NCI-H1436 (cell line): ENCODE measurements around the gene CEL.

ENCODE experiments used
- DNase-seq: peaks from one replicate; lab custom pipeline; 2025; lab: John Stamatoyannopoulos, UW

The CEL gene

DNA sequence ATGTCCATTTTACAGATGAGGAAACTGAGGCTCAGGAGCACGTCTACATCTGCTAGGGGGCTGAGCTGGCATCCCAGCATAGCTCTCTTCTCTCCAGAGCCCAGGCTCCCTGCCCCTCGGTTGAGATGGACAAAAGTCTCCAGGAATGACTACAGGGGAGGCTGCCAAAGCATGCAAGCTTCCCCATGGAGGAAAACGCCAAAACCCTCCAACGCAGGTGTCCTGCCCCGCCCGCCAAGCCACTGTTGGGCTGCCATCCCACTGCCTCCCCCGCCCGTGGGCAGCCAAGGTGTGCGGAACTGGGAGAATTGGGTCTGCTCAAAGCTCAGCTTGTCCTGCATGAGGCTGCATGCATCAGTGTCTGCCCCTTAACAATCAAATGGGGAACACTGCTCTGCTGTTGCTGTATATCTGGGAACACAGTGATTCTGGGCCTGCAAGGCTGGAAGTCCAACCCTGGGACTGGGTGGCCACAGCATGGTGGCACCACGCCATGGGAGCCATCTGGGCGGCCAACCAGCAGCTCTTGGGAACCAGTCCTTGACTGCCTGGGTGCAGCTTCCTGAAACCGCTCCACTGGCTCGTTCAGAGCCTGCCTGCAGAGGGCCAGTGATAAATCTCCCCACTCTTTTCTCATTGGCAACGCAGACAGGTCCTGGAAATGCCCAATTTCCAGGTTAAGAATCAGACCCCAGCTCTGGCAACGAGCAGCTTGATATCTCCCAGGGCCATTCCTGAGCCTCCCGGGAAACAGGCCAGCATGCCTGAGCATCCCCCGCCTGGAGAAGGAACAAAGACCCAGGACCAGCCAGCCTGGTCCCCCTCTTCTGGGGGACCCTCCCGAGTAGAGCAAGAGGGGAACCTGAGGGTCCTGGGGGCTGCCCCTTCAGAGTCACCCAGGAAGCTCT, 55.7 kb downstream of the CEL start:
- DNase-seq: no peak

DNA sequence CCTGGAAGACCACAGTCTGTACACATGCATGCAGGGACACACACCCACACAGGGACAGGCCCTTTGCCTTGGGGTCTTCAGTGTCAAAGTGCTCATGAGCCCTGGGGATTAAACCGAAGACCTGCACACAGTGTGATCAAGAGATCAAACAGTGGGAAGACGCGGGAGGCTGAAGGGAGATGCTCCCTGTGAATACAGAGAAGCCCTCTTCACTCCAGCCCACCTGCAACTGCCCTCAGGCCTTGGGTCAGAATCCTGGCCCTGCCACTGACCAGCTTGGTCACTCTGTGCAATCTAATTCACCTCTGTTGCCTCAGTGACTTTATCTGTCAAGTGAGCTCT, 56.4 kb downstream of the CEL start:
- no peak for DNase-seq

GRCh38 chr9:133118568-133118967, 56.8 kb downstream of the CEL start:
- no peak for DNase-seq

DNA sequence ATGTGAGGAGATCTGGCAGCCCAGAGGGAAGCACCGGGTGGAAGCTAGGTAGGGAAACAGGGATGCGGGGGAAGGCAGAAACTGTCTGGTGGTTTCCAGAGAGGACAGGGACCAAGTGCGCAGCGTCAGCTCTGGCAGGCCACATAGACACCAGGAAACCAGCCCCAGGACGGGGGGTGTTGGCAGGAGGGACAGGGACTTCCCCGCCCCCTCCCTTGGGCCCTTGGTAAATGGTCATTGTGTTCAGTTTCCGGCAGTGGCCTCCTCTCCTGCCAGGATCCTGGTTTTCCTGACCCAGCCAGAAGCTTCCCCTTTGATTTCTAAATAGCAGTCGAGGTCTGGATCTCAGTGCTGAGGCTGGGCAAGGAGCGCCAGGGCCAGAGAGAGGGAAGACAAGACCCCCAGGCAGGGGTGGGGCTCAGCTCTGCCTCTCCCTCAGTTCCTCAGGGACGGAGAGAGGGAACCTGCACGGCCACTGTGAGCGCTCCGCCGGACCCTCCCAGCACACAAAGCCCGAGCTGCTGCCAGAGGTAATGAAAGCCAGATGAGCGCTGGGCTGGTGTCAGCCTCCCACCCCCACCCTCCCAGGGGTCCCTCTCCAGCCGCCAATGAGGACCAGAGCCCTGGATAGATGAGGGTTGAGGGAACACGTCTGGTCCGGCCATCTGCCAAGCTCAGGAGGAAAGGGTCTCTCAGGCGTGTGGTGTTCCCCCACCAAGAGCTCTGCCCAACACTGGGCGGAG, 57.5 kb downstream of the CEL start:
- no peak for DNase-seq

- no peak for DNase-seq
Observed at GRCh38 chr9:133119846-133120500, 58.2 kb downstream of the CEL start.

- no peak for DNase-seq
Observed at GRCh38 chr9:133120501-133121197, 58.9 kb downstream of the CEL start.
